22Rv1 (cell line): ENCODE results near the gene PDCD5.

ENCODE experiments used
- ZFX ChIP-seq: fragments of 450-650 bp; IDR thresholded peaks from 2 replicates; pipeline ENCODE4 v1.6.1; 2017; ENCODE audit warnings: antibody characterized with exemption, borderline replicate concordance
- TF ChIP-seq, protein P1 (sequence below): fragments of 450-650 bp; IDR thresholded peaks from 2 replicates; pipeline ENCODE4 v1.5.1; 2017; ENCODE audit warnings: mild to moderate bottlenecking

DNA sequence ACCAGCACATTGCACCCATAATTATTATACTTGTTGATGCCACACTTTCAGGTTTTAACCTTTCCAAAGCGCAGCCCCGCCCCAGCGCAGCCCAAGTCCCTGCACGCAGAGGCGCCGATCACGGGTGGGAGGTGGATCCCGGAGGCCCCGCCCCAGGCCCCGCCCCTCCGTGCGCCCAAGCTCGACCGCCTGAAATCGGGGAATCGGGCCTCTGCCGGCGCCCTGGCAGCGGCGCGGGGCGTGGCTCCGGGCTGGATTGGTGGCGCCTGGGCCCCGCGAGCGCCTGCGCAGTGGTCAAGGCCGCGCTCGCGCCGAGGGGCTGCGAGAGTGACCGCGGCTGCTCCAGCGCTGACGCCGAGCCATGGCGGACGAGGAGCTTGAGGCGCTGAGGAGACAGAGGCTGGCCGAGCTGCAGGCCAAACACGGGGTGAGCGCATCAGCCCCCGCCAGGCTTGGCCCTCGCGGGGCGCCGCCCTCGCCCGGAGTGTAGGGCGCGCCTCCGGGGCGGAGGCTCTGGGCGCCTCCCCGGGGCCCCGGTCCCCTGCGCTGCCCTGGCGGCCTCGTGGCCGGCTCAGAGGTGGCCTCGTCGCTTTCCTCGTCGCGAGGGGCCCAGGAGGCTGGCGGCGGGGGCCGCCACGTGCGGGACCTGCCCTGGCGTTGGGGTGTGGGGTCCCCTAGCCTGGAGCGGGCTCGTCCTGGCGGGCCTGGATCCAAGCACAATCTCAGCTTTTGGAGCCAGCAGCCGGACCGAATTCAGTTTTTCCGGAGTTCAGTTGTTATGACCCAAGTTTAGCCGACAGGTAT lies at the start of gene PDCD5:
- TF ChIP-seq, protein P1, sequence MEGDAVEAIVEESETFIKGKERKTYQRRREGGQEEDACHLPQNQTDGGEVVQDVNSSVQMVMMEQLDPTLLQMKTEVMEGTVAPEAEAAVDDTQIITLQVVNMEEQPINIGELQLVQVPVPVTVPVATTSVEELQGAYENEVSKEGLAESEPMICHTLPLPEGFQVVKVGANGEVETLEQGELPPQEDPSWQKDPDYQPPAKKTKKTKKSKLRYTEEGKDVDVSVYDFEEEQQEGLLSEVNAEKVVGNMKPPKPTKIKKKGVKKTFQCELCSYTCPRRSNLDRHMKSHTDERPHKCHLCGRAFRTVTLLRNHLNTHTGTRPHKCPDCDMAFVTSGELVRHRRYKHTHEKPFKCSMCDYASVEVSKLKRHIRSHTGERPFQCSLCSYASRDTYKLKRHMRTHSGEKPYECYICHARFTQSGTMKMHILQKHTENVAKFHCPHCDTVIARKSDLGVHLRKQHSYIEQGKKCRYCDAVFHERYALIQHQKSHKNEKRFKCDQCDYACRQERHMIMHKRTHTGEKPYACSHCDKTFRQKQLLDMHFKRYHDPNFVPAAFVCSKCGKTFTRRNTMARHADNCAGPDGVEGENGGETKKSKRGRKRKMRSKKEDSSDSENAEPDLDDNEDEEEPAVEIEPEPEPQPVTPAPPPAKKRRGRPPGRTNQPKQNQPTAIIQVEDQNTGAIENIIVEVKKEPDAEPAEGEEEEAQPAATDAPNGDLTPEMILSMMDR: no peak
- no peak for TF ChIP-seq ZFX
